Measurements from ENCODE around the gene WWP2. TPM values are rescaled to one million over a fixed set of nuclear protein-coding genes. Genes with fewer than 3 reads are reported as not detected.
A peak's percentile ranks its signal among the peaks of the same experiment; 100 is the strongest.
"Not testable (repeated sequence)": the region's sequence is repeated elsewhere in the genome, so short reads cannot be mapped to it uniquely, and the experiment has no call there.

The WWP2 gene
- total and polyA plus RNA-seq, 11 donors: 8.4 to 33.2 (median 23.5) TPM

- Histone ChIP-seq H3K36me3 (peaks cover 0 to 30% (median 23%) of the 10 kb centered on the region in 9 donors), H3K4me1 (peaks cover 0 to 25% (median 15%) of the 10 kb centered on the region in 12 donors), H3K4me3 (peak within 1 kb of the TSS; percentile 67 to 97 (median 82)), H3K27me3 (no peaks in the 10 kb centered on the region), H3K9me3 (no peaks in the 10 kb centered on the region), H3K27ac (peak within 1 kb of the TSS in 11 of 12 donors; percentile 43 to 82 (median 76))
- 0 to 1% (median 1%) methylated on average over 42 to 58 of the region's 58 CpGs for WGBS, 4 donors
- peak; percentile 97 to 99 (median 98) for ATAC-seq
- intact Hi-C loops (cut with DNase I): loop anchor here (1.0 to 10.0 kb wide), 11 partner anchors 42 to 360 kb away; partner anchors contain the start of gene NFAT5 (in 1 of the 10)
- TF ChIP-seq POLR2A (IDR thresholded peaks at IDR 0.05) (peak in 1 of 2 donors; percentile 68), CTCF (IDR thresholded peaks at IDR 0.05) (peak; percentile 96 to 100 (median 99))
- peak; percentile 94 to 99 (median 97) for DNase-seq
Observed at GRCh38 chr16:69754469-69755310, 7.4 kb upstream of the WWP2 start, which contains the start of gene NOB1. NOB1 (minus strand) TSS chr16:69754926; CDS start chr16:69754910, 16 bp downstream.

GRCh38 chr16:69756705-69757104, 5.4 kb upstream of the WWP2 start:
- no peak for TF ChIP-seq CTCF (IDR thresholded peaks at IDR 0.05)
- no peak for TF ChIP-seq POLR2A (IDR thresholded peaks at IDR 0.05)
- WGBS, 4 donors: 91 to 93% (median 91%) methylated on average over 10 of the region's 10 CpGs
- intact Hi-C loops (cut with DNase I): loop anchor here in 4 of 10 donors (5.0 to 10.0 kb wide), 3 partner anchors 192 to 362 kb away; partner anchors contain the start of gene NFAT5 (in 1 of the 4)

GRCh38 chr16:69757375-69757774, 4.8 kb upstream of the WWP2 start:
- H3K36me3 ChIP-seq, ATAC-seq, H3K27ac ChIP-seq, H3K27me3 ChIP-seq, H3K4me3 ChIP-seq, H3K9me3 ChIP-seq, DNase-seq: not testable (repeated sequence)
- H3K4me1 ChIP-seq: peaks cover 0 to 27% (median 20%) of the 10 kb centered on the region in 12 donors
- WGBS, 4 donors: 83 to 87% (median 85%) methylated on average over 13 of the region's 13 CpGs
- intact Hi-C loops (cut with DNase I): loop anchor here in 4 of 10 donors (5.0 to 10.0 kb wide), 3 partner anchors 193 to 363 kb away; partner anchors contain the start of gene NFAT5 (in 1 of the 4)

More at GRCh38 chr16:69756705-69757104, 5.4 kb upstream of the WWP2 start:
- DNase-seq: no peak
- ATAC-seq: no peak
- no peak overlapping the region for H3K27ac ChIP-seq
- H3K4me1 ChIP-seq: peaks cover 0 to 26% (median 17%) of the 10 kb centered on the region in 12 donors
- H3K4me3 ChIP-seq: no peak overlapping the region
- H3K9me3 ChIP-seq: no peaks in the 10 kb centered on the region
- peaks cover 0 to 10% (median 4%) of the 10 kb centered on the region in 9 donors for H3K36me3 ChIP-seq
- H3K27me3 ChIP-seq: no peaks in the 10 kb centered on the region

GRCh38 chr16:69762814-69763598, 874 bp downstream of the WWP2 start:
- Histone ChIP-seq H3K36me3 (no peaks in the 10 kb centered on the region), H3K4me1 (peaks cover 0 to 20% (median 10%) of the 10 kb centered on the region in 12 donors), H3K4me3 (peak overlapping the region; percentile 74 to 99 (median 90)), H3K27ac (peak overlapping the region; percentile 67 to 92 (median 86)), H3K27me3 (no peaks in the 10 kb centered on the region), H3K9me3 (no peaks in the 10 kb centered on the region)
- TF ChIP-seq POLR2A (IDR thresholded peaks at IDR 0.05) (no peak), CTCF (IDR thresholded peaks at IDR 0.05) (no peak)
- ATAC-seq: peak; percentile 21 to 43 (median 39)
- intact Hi-C loops (cut with DNase I): loop anchor here in 1 of 10 donors (10.0 kb wide), 1 partner anchor 368 kb away; no protein-coding TSS in a partner anchor
- WGBS, 4 donors: 11 to 13% (median 11%) methylated on average over 14 of the region's 14 CpGs
- no peak for DNase-seq
